K562 (cell line): ENCODE measurements around the gene PADI4. TPM values are rescaled to one million over a fixed set of nuclear protein-coding genes. Genes with fewer than 3 reads are reported as not detected.

Experiments
- ATAC-seq: fragments of 200-7000 bp; cut with Tn5 transposase; 3 replicates; pipeline ENCODE4 v1.9.1; 2020; ENCODE audit warnings: moderate library complexity
- BruUV-seq: library from RNA; stranded (reverse); fragments of 400-500 nt; replicated peaks from 2 replicates; lab custom pipeline; 2021; lab: Mats Ljungman, UMichigan
- CTCF ChIA-PET: fragments of 300-600 bp; formaldehyde crosslinking; extraction: SDS; loops from one replicate; lab custom pipeline; 2021; ENCODE audit warnings: low intra/inter-chr PET ratio; lab: Yijun Ruan, JAX
- POLR2A ChIA-PET: fragments of 300-600, 350-650 bp; sonication (Branson Sonifier 250); formaldehyde crosslinking; extraction: SDS; loops from one replicate; lab custom pipeline; 2021; ENCODE audit warnings: antibody characterized with exemption, inconsistent platforms; lab: Yijun Ruan, JAX
- DNase-seq, 4 experiments: peaks; one replicate each; pipeline versions ENCODE4 v3.0.0 to v3.0.0-alpha.2; 2011 to 2018; ENCODE audit warnings: low spot score in 3 of 4, mixed read lengths in 3 of 4; ENCODE audit errors: extremely low read depth in 1 of 4
- FAIRE-seq: peaks from 2 replicates; lab custom pipeline; 2011; peaks lifted over from hg19 to GRCh38; lab: Jason Lieb, UNC
- H2AFZ ChIP-seq: 2 replicates; pipeline ENCODE4 v1.6.0; 2011; ENCODE audit warnings: low read depth, low read length, control low read depth, inconsistent platforms
- H3K27ac ChIP-seq: fragments of 200-600 bp; 3 replicates; pipeline ENCODE4 v1.8.0; 2011; ENCODE audit warnings: low read depth, mild to moderate bottlenecking, control low read depth, inconsistent platforms, low read length, moderate library complexity, mixed read lengths; ENCODE audit errors: extremely low read depth
- H3K27me3 ChIP-seq, 2 experiments: fragments of 300-600 bp in 1 of 2; 2 replicates in 1 of 2; 3 replicates in 1 of 2; pipeline versions ENCODE4 v1.6.0 to v1.8.0; 2011; ENCODE audit warnings: inconsistent platforms in 2 of 2, low read length in 2 of 2, mild to moderate bottlenecking in 1 of 2, mixed read lengths in 1 of 2, moderate library complexity in 1 of 2; ENCODE audit not compliant: control insufficient read depth in 2 of 2, insufficient read depth in 2 of 2
- H3K36me3 ChIP-seq: fragments of 300-600 bp; 3 replicates; pipeline ENCODE4 v1.8.0; 2011; ENCODE audit warnings: mild to moderate bottlenecking, low read length, inconsistent platforms; ENCODE audit not compliant: control insufficient read depth, insufficient read depth
- H3K4me1 ChIP-seq, 2 experiments: fragments of 200-600 bp in 1 of 2; replicated peaks in 1 of 2; 2 replicates in 1 of 2; 3 replicates in 1 of 2; pipeline versions ENCODE4 v1.5.1 to v1.8.0; 2011; ENCODE audit warnings: inconsistent platforms in 2 of 2, low read length in 2 of 2, mild to moderate bottlenecking in 1 of 2, mixed read lengths in 1 of 2, moderate library complexity in 1 of 2; ENCODE audit not compliant: control insufficient read depth in 2 of 2, insufficient read depth in 2 of 2
- H3K4me2 ChIP-seq: 2 replicates; pipeline ENCODE4 v1.6.1; 2011; ENCODE audit warnings: low read length, control low read depth, inconsistent platforms, mixed read lengths; ENCODE audit not compliant: insufficient read depth
- H3K4me3 ChIP-seq: fragments of 200-600 bp; sonication (generic), shearing (Covaris generic); 2 replicates; pipeline ENCODE4 v1.5.1; 2016; ENCODE audit warnings: control low read depth, inconsistent platforms
- H3K79me2 ChIP-seq: fragments of 200-600 bp; 3 replicates; pipeline ENCODE4 v1.8.0; 2011; ENCODE audit warnings: low read length, inconsistent platforms; ENCODE audit not compliant: control insufficient read depth, insufficient read depth
- H3K9ac ChIP-seq, 2 experiments: 2 replicates each; pipeline versions ENCODE4 v1.6.0 to v1.6.1; 2011; ENCODE audit warnings: low read depth in 2 of 2, low read length in 2 of 2, control low read depth in 1 of 2, inconsistent platforms in 1 of 2, mild to moderate bottlenecking in 1 of 2, mixed read lengths in 1 of 2; ENCODE audit not compliant: insufficient read depth in 1 of 2
- H3K9me1 ChIP-seq: one replicate; pipeline ENCODE4 v1.6.0; 2011; ENCODE audit warnings: inconsistent platforms, mild to moderate bottlenecking, low read length, moderate library complexity; ENCODE audit not compliant: control insufficient read depth, insufficient read depth
- H3K9me3 ChIP-seq: replicated peaks from 2 replicates; pipeline ENCODE4 v1.5.1; 2011; ENCODE audit warnings: low read depth, low read length, inconsistent platforms; ENCODE audit not compliant: control insufficient read depth, insufficient read depth
- H4K20me1 ChIP-seq: replicated peaks from 2 replicates; pipeline ENCODE4 v1.6.1; 2011; ENCODE audit warnings: low read length, inconsistent platforms, mixed read lengths; ENCODE audit not compliant: control insufficient read depth, insufficient read depth
- C11orf30 ChIP-seq: fragments of 450-650 bp; IDR thresholded peaks from 2 replicates; pipeline ENCODE4 v1.6.1; 2016; ENCODE audit warnings: low read depth, mild to moderate bottlenecking
- CAMTA2 ChIP-seq: fragments of 250-450 bp; sonication (Bioruptor Pico); conservative IDR thresholded peaks from 2 replicates; pipeline ENCODE4 v1.5.1; 2022
- MAFF ChIP-seq: IDR thresholded peaks from 2 replicates; pipeline ENCODE4 v1.6.1; 2012; ENCODE audit warnings: low read length, improper control_type of control experiment
- MAFG ChIP-seq: fragments of 450-650 bp; conservative IDR thresholded peaks from 2 replicates; pipeline ENCODE4 v1.6.1; 2016; ENCODE audit warnings: missing genetic modification characterization, missing compliant biosample characterization
- MAFK ChIP-seq: IDR thresholded peaks from 2 replicates; pipeline ENCODE4 v1.6.1; 2011; ENCODE audit warnings: low read length, improper control_type of control experiment
- OTX1 ChIP-seq: fragments of 450-650 bp; formaldehyde crosslinking; IDR thresholded peaks from 2 replicates; pipeline ENCODE4 v1.4.0; 2022; ENCODE audit warnings: mild to moderate bottlenecking
- POLR2AphosphoS5 ChIP-seq: IDR thresholded peaks from 2 replicates; pipeline ENCODE4 v1.6.1; 2011; ENCODE audit warnings: mild to moderate bottlenecking, low read depth, low read length, moderate library complexity; ENCODE audit not compliant: control insufficient read depth, insufficient read depth
- SETDB1 ChIP-seq: IDR thresholded peaks from one replicate; pipeline ENCODE4 v1.6.1; 2012; ENCODE audit warnings: low read length, control low read depth, inconsistent platforms
- SPI1 ChIP-seq: IDR thresholded peaks from 2 replicates; pipeline ENCODE4 v1.6.1; 2011; ENCODE audit warnings: low read depth, low read length, control low read depth, borderline replicate concordance
- THRA ChIP-seq: fragments of 450-650 bp; IDR thresholded peaks from 2 replicates; pipeline ENCODE4 v1.6.1; 2017; ENCODE audit warnings: mild to moderate bottlenecking, moderate library complexity
- ZNF316 ChIP-seq: fragments of 450-650 bp; IDR thresholded peaks from 2 replicates; pipeline ENCODE4 v1.6.1; 2016
- WGBS: fragments of 100-300 bp; shearing (Covaris generic); methylation state at CpG from one replicate; pipeline ENCODE4 v1.1.6; 2016; ENCODE audit warnings: low coverage, mixed read lengths; ENCODE audit not compliant: insufficient coverage; ENCODE audit errors: missing lambda C conversion rate; 5-methylcytosine and 5-hydroxymethylcytosine counted together
- in situ Hi-C: fragments of 300-500 bp; cut with MboI; formaldehyde crosslinking; loops from 4 replicates; pipeline ENCODE4 v1.15.0; 2018; ENCODE audit warnings: inconsistent platforms, mixed read lengths
- intact Hi-C: fragments of 100-400 bp; cut with micrococcal nuclease; formaldehyde crosslinking; loops from 2 replicates; pipeline ENCODE4 v1.14.2; 2022
- polyA plus RNA-seq, 8 experiments: library from polyadenylated mRNA; depleted of rRNA in 4 of 8; stranded (reverse) in 5 of 8; unstranded in 3 of 8; fragments of >200 nt; fragmentation: Nextera tagmentation in 2 of 8; fragmentation: Illumina TruSeq in 1 of 8; extraction: Ambion mirVana in 2 of 8; extraction: Trizol in 1 of 8; gene quantifications; 2 replicates each; pipeline versions ENCODE4 v1.2.1 to v1.2.3, GENCODE V29; 2011 to 2014; ENCODE audit warnings: inconsistent platforms in 1 of 8, missing spikeins in 1 of 8
- total RNA-seq, 7 experiments: library from RNA; depleted of rRNA in 6 of 7; stranded (reverse); fragments of >200 nt in 6 of 7; fragmentation: Illumina TruSeq in 2 of 7; extraction: Trizol in 2 of 7; gene quantifications; 2 replicates each; pipeline versions ENCODE4 v1.2.1 to v1.2.3, GENCODE V29; 2011 to 2021; ENCODE audit warnings: low replicate concordance in 1 of 7

Gene PADI4
- total and polyA plus RNA-seq, 9 of the 15 experiments (the other 6 are each of a cell fraction or from before 2014, with no cell fraction given): 0.22 to 0.33 TPM; not detected in 7

GRCh38 chr1:17397910-17398695 lies 90.1 kb downstream of the PADI4 start:
- Histone ChIP-seq H3K79me2 (no peaks in the 10 kb centered on the region), H4K20me1 (peaks cover 3% of the 10 kb centered on the region; the same call in 1 of the 2 replicates), H3K27me3 (peaks cover 13 to 18% of the 10 kb centered on the region in 2 experiments; a peak in 4 of 5 replicates), H3K4me3 (no peak overlapping the region), H2AFZ (peak overlapping the region; percentile 57; the same call in 1 of the 2 replicates), H3K36me3 (no peaks in the 10 kb centered on the region), H3K4me1 (peaks cover 17 to 34% of the 10 kb centered on the region in 2 experiments; a peak in 4 of 5 replicates), H3K9ac (no peak overlapping the region), H3K9me1 (no peaks in the 10 kb centered on the region), H3K9me3 (no peaks in the 10 kb centered on the region), H3K27ac (no peak overlapping the region), H3K4me2 (no peak overlapping the region)
- TF ChIP-seq C11orf30: peak; percentile 78
- peak; percentile 41; the same call in 1 of the 2 replicates for TF ChIP-seq SPI1
- peak; percentile 52; the same call in 1 of the 2 replicates for TF ChIP-seq MAFK
- no peak for TF ChIP-seq SETDB1
- TF ChIP-seq ZNF316: peak; percentile 87
- no peak for TF ChIP-seq CAMTA2 (CRISPR knock-in tag)
- no peak for TF ChIP-seq POLR2AphosphoS5
- TF ChIP-seq THRA: no peak
- peak; percentile 45 for TF ChIP-seq MAFF
- no peak for TF ChIP-seq OTX1
- TF ChIP-seq MAFG (tag): peak; percentile 65
- intact Hi-C loops (no loop called here), in situ Hi-C loops (no loop called here)
- ATAC-seq: no peak
- DNase-seq: no peak
- BruUV-seq: no TSS peak
- WGBS: 48% methylated on average over 6 of the region's 7 CpGs
- ChIA-PET POLR2A (interaction anchor here (0.6 to 2.6 kb wide), 5 partner anchors 8 to 208 kb away, joined by 3 to 18 read pairs (median 3); no protein-coding TSS in a partner anchor), CTCF (interaction anchor here (0.6 kb wide), 1 partner anchor 42 kb away, joined by 3 read pairs; no protein-coding TSS in a partner anchor)
- no peak for FAIRE-seq
